SKM-1 treated with dmso at 0.1 percent for 144 hours (cell line): ENCODE measurements around the gene TUSC7.

Experiments used
- DNase-seq: peaks from one replicate; lab custom pipeline; 2025; ENCODE audit not compliant: unreplicated experiment; lab: John Stamatoyannopoulos, UW

Gene TUSC7

GRCh38 chr3:116709479-116709878 is at the start of gene TUSC7:
Gene TUSC7 (plus strand): TSS chr3:116709779.
- DNase-seq: no peak

- DNase-seq: no peak
Observed at GRCh38 chr3:116661196-116661595, 48.4 kb upstream of the TUSC7 start.

- no peak for DNase-seq
Observed at GRCh38 chr3:116663161-116664110, 46.1 kb upstream of the TUSC7 start.

GRCh38 chr3:116667324-116667723 is 42.3 kb upstream of the TUSC7 start:
- no peak for DNase-seq

- peak; percentile 27 for DNase-seq
Observed at GRCh38 chr3:116667791-116668190, 41.8 kb upstream of the TUSC7 start.

GRCh38 chr3:116669576-116669975 is 40.0 kb upstream of the TUSC7 start:
- no peak for DNase-seq

GRCh38 chr3:116671151-116671550 is 38.4 kb upstream of the TUSC7 start:
- DNase-seq: no peak

- DNase-seq: no peak
Observed at GRCh38 chr3:116678853-116679252, 30.7 kb upstream of the TUSC7 start.

- DNase-seq: no peak
Observed at GRCh38 chr3:116691041-116691440, 18.5 kb upstream of the TUSC7 start.

GRCh38 chr3:116701070-116701469 is 8.5 kb upstream of the TUSC7 start:
- no peak for DNase-seq

- no peak for DNase-seq
Observed at GRCh38 chr3:116702334-116702733, 7.2 kb upstream of the TUSC7 start.

GRCh38 chr3:116707531-116707930 is 2.0 kb upstream of the TUSC7 start:
- no peak for DNase-seq

GRCh38 chr3:116716490-116716889 is 6.9 kb downstream of the TUSC7 start:
- DNase-seq: no peak

GRCh38 chr3:116717566-116717965 is 8.0 kb downstream of the TUSC7 start:
- no peak for DNase-seq

- DNase-seq: no peak
Observed at GRCh38 chr3:116728454-116728853, 18.9 kb downstream of the TUSC7 start.

GRCh38 chr3:116734243-116734642 is 24.7 kb downstream of the TUSC7 start:
- no peak for DNase-seq

- DNase-seq: no peak
Observed at GRCh38 chr3:116739678-116740077, 30.1 kb downstream of the TUSC7 start.

- no peak for DNase-seq
Observed at GRCh38 chr3:116740293-116740692, 30.7 kb downstream of the TUSC7 start.

- DNase-seq: no peak
Observed at GRCh38 chr3:116741467-116741866, 31.9 kb downstream of the TUSC7 start.

GRCh38 chr3:116743062-116743461 is 33.5 kb downstream of the TUSC7 start:
- no peak for DNase-seq

GRCh38 chr3:116749388-116749787 is 39.8 kb downstream of the TUSC7 start:
- no peak for DNase-seq

GRCh38 chr3:116757315-116757714 is 47.7 kb downstream of the TUSC7 start:
- no peak for DNase-seq

GRCh38 chr3:116759316-116759715 is 49.7 kb downstream of the TUSC7 start:
- DNase-seq: no peak
